Embryonic facial prominence (tissue), 1 donor: Measurements from ENCODE around the gene BCL10.

Experiments
- DNase-seq: peaks from one replicate; pipeline ENCODE4 v3.0.0-alpha.2; 2016; ENCODE audit errors: extremely low spot score

The BCL10 gene

GRCh38 chr1:85276215-85276977, at the start of gene BCL10:
TSS of gene BCL10 (minus strand) at chr1:85276632. CDS start at chr1:85276352, 280 bp downstream.
- peak; percentile 96 for DNase-seq

GRCh38 chr1:85325920-85326319, 49.5 kb upstream of the BCL10 start:
- no peak for DNase-seq

DNA sequence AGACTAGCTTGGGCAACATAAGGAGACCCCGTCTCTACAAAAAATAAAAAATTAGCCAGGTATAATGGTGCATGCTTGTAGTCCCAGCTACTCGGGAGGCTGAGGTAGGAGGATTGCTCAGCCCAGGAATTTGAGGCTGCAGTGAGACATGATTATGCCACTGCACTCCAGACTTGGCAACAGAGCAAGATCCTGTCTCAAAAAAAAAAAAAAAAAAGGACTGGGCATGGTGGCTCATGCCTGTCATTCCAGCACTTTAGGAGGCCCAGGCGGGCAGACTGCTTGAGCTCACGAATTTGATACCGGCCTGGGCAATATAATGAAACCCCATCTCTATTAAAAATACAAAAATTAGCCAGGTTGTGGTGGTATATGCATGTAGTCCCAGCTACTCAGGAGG, 47.3 kb upstream of the BCL10 start:
- no peak for DNase-seq

- no peak for DNase-seq
Measured at GRCh38 chr1:85322655-85323054, 46.2 kb upstream of the BCL10 start.

DNA sequence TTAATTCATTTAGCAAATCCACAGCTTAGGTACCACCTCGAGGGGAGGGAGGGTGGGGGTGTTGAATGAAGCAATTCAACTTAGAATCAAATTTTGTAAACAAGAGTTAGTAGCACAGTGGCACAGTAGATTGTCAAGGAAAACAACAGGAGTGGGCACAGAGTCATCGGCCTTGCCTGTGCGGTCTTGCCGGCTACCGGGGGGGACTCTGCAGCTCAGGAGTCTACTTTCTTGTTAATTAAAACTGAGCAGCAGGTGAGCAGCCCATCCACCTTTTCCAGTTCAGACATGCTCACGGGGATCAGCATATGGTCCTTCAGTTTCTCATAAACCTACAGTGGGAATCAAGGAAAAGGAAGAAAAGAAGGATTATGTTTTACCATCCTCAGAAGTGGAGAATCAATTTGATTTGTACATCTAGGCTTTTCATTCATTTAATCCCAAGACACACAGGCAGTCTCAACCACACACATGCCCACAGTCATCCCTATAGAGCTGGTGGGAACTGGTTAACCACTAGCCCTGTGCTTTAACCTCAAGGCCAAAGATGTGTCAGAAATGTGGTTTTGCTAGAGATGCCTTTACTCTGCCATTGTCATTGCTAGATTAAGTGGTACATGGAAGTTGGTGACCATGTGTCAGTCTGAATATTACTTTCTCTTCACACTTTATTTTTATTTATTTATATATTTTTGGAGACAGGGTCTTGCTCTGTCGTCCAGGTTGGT, 45.0 kb upstream of the BCL10 start:
- no peak for DNase-seq

DNA sequence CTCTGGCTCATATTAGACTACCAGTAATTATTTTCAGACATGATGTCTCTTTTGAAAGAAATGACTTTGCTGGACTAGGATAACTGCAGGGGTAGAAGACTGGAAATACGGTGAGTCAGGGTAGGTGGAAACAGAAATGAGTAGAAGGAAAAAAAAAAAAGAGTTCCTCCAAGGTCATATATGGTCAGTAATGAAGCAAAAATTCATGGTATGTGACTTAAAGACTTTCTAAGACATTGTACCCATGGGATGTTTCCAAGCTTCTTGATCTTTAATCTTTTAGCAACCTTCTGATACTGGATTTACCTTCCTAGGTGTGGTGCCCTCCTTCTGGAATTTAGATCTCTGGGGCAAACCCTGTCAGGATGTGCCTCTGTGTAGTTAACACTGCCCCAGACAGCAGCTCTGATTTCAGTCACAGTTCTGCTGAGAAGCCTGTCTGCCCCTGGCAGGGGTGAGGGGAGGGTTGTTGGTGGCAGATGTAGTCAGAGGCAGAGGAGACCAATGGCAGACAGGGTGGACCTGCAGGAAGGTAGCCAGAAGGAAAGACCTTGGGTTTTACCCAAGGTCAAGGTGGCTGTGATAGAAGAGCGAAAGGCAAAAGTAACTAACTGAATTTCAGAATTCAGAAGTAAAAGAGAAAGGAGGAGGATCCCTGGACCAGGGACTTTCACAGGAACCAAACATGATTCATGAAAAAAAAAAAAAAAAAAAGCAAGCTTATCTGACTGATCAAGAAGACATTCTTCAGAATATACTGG, 44.1 kb upstream of the BCL10 start:
- no peak for DNase-seq

DNA sequence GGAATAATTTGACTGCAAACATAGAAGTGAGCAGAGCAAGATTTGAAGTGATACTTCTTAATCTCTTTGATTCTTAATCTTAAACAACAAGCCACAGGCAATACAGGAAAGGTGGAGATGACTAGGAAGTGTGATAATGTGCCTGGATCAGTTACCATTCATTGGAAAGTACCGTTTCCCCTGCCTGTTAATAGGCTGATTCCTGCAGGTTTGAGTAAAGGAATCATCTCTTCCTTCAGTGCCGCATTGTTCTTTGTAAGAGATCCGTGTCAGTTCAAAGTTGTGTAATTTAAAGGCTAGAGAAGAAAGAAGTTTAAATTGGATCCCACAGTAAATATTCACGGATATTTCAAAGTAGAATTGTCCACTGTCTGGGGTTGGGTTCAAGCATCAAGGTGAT, 43.5 kb upstream of the BCL10 start:
- no peak for DNase-seq

- no peak for DNase-seq
Measured at GRCh38 chr1:85319491-85319890, 43.1 kb upstream of the BCL10 start.

- no peak for DNase-seq
Measured at GRCh38 chr1:85318217-85318616, 41.8 kb upstream of the BCL10 start.

- DNase-seq = no peak
Measured at GRCh38 chr1:85317560-85317959, 41.1 kb upstream of the BCL10 start.

GRCh38 chr1:85316321-85316720, 39.9 kb upstream of the BCL10 start:
- DNase-seq = no peak

GRCh38 chr1:85315789-85316188, 39.4 kb upstream of the BCL10 start:
- no peak for DNase-seq

GRCh38 chr1:85314726-85315125, 38.3 kb upstream of the BCL10 start:
- no peak for DNase-seq

DNA sequence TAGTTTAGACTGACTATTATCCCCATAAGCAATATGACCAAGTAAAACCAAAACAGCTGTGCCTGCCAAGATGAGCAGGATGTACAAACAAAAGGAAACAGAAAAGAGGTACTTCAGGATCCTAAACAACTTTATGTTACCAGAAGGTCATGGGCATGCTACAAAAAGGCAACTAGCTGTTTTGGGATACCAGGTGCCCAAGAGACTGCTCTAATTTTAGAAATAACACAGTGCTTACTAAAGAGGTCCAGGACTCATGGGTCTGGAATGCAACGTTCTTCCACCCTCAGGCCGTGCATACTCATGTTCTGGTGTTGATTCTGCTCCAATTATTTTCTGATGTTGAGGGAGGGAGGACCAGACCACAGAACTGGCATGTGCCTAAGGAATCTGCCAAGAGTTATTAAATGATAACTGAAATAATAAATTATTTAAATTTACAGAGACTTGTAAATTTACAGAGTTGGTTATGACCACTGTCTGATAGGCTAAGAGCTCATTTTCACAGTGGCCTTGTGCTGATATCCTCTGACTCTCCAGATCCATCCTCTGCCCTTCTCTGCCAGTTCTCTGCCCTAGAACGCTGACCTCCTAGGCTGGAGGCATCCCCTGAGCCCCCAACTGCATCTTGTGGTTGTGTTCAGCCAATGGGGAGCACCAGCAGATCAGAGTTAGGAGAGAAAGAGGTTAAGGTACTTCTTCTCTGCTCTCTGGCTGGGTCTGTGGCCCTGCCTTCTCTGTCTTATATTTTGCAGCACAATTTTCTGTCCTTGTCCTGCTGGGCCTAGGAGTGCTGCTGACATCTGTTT, 37.7 kb upstream of the BCL10 start:
- no peak for DNase-seq

GRCh38 chr1:85311818-85312217, 35.4 kb upstream of the BCL10 start:
- no peak for DNase-seq

- no peak for DNase-seq
Measured at GRCh38 chr1:85308833-85309350, 32.5 kb upstream of the BCL10 start.

DNA sequence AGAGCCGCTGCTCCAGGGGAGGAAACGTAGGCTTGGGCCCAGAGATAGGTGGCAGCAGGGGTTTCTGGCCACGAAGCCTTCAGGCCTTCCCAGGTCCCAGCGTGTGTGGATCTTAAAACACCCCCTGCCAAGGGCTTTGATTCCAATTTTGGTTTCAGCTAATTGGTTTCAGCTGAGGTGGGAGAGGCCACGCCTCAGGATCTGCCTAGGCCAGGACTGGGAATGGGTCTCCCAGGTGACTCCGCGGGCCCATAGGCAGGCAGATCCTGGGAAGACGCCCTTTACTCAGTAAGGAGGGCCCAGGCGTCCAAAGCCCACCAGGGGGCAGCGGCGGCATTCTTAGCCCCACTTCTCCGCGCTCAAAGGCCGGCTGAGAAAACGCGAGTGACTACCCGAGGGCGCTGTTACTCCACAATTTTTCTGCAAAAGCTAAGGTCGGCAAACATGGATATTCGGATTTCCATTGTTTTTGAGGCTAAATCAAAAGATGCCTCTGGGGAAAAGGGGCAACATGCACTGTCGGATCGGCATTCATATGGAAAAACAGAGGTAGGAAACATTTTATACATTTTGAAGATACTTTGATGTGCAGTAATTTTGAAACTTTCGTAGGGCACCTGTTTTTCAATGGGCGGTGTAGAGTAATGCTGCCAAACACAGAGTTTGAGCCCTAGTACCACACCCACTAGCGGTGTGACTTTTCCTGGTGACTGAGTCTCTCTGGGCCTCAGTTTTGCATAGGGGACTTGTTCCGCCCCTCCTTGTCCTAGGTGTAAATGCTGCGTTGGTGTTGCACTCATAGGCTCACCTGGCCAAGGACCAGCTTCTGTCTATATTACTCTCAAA, 31.8 kb upstream of the BCL10 start:
- DNase-seq = peak; percentile 86

DNA sequence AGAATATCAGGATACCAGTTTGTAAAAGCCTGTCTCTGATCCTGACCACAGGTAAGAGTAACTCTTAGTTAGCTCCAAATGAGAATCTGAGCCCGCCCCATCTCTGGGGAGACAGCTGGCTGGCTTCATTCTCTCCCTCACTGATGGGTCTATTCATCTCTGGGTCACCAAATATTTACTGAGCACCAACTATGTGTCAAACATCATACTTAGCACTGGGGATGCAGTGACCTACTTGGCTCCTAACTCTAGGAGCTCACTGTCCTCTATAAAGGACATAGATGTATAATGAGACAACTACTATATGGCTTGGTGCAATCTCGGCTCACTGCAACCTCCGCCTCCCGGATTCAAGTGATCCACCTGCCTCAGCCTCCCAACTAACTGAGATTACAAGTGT, 29.8 kb upstream of the BCL10 start:
- no peak for DNase-seq

DNA sequence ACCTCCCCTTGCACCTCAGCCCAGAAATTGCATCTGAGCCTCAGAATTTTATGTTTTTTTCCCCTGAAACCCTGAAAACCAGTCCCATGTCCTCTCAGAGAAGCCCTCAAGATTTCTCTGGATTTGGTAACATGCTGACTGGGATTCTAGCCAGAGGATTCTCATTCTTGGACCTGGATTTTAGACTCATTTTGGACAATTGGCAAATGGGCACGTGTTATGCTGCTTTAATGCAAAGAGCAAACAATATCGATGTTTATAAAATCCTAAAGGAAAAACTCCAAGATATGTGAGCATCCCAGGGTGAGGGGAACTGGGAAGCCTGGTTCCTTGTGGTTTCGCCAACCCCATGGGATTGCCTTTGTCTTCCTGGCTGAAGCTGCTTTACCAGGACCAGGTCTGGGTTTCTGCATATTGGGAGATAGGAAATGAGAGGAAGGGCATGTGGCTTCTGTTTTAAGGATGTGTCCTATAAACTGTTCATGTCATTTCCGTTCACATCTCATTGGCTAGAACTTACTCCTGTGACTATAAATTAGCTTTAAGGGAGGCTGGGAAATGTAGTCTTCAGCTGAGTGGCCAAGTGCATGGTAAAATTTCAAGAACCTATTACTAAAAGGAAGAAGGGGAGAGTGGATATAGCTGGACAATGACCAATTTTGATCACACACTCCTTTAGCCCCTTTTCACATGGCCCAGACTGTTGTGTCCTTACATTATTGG, 27.2 kb upstream of the BCL10 start:
- no peak for DNase-seq

DNA sequence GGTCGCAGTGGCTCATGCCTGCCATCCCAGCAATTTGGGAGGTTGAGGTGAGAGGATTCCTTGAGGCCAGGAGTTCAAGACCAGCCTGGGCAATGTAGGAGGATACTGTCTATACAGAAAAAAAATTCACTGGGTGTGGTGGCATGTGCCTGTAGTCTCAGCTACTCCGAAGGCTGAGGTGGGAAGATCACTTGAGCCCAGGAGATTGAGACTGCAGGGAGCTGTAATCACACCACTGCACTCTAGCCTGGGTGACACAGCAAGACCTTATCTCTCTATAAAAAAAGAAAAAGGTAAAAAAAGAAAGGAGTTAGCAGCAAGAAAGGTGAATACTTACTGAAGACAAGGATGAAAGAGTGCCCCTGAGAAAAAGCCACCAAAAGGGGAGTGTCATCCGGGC, 23.7 kb upstream of the BCL10 start:
- no peak for DNase-seq
